HG03095 (cell line): ENCODE data around the gene MED13L.
"Not testable (repeated sequence)": the region's sequence is repeated elsewhere in the genome, so short reads cannot be mapped to it uniquely, and the experiment has no call there.

ENCODE experiments used
- ATAC-seq: cut with Tn5 transposase; IDR thresholded peaks from one replicate; pipeline ENCODE4 v1.9.1; 2021; ENCODE audit warnings: moderate library complexity; ENCODE audit not compliant: unreplicated experiment

The MED13L gene

DNA sequence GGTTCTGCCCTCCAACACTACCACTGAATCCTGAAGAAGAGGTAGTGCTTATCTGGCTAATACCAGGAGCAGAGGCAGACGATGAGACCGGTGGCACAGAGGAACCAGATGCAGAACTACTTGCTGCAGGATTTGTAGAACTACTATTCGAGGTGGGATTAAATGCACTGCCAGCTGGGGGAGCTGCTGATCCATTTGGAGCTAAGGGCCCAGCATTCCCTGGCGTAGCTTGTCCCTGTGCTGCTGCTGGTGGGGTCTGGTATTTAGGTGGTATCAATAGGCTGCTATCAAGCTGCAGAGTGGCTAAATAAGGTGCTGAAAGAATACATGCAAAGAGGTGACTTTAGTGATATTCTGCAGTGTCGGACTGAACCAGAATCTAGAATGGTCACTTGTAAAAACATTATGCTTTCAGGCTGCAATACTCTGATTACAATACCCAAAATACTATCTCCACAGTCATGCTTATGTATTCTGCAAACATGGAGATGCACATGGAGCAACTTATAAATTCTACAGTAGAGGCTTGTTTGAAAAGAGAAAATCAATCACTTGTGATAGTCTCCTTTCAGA, 294.2 kb downstream of the MED13L start:
- no peak for ATAC-seq

DNA sequence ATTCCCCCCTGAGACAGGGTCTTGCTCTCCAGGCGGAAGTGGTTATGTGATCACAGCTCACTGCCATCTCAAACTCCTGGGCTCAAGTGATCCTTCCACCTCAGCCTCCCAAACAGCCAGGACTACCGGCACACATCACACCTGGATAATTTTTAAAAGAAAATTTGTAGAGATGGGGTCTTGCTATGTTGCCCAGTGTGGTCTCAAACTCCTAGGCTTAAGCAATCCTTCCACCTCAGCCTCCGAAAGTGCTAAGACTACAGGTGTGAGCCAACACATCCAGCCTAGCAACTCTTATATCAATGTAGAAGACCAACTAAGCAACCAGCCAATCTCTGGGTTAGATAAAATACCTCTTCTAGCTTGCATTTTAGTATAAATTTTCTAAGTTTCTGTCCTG, 297.2 kb downstream of the MED13L start:
- ATAC-seq: no peak

DNA sequence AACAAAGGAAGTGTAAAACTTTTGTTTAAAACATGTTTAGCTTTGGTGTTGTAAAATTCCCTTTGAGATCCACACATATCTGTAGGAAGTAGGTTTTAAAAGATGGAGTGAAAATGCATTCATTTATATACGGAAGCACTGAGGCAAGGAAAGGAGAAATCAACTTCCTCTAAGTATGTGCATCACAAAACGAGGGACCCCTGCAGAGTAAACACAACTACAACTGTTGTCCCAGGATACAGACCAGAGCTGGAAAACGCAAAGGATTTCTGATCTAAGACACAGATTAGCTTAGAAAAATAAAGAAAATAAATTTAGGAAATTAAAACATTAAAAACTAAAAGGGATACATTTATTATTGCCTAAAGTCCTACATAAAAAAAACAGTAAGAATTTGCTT, 297.6 kb downstream of the MED13L start:
- no peak for ATAC-seq

DNA sequence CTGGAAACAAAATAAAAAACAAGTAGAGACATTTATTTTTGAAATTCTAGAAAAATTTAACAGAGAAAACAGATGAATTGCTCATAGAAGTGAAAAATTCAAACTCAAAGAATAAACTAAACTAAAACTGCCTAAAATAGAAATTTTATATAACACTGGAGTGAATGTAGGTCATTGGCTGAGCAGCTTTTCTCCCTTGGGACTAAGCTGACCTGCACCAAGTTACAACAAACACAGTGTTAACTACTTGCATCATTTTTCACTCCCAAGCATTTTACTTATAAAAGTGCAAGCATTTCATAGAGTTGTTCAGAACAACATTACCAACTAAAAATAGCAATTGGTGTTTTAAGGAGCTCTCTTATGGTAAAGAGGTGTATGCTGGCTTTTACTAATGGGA, 298.1 kb downstream of the MED13L start:
- ATAC-seq: no peak

DNA sequence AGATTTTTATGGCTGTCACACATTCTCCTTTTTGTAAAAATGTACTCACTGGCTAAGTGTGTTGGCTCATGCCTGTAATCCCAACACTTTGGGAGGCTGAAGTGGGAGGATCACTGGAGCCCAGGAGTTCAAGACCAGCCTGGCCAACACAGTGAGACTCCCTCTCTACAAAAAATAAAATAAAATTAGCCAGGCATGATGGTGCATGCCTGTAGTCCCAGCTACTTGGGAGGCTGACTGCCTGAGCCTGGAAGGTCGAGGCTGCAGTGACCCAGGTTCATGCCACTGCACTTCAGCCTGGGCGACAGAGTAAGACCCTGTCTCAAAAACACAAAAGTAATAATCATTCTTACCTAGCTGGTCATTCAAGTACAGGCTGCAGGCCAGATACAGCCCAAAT, 300.7 kb downstream of the MED13L start:
- ATAC-seq: not testable (repeated sequence)

DNA sequence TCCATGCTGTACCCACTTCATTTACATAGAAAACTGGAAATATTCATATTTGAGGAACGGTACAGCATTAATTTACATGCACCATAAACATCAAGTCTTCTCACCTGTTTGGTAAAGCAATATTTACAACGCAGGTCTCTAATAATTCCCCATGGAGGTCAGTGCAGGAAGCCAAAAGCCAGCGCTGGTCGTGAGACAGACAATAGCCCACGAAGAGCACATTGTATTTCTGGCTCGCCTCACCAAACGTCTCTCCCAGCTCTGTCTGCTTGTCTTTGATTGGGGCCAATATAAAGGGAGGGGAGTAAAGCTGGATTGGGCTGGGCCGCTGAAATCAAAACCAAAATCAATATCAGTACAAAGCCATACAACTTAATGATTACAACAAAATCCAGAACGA, 302.1 kb downstream of the MED13L start:
- no peak for ATAC-seq

DNA sequence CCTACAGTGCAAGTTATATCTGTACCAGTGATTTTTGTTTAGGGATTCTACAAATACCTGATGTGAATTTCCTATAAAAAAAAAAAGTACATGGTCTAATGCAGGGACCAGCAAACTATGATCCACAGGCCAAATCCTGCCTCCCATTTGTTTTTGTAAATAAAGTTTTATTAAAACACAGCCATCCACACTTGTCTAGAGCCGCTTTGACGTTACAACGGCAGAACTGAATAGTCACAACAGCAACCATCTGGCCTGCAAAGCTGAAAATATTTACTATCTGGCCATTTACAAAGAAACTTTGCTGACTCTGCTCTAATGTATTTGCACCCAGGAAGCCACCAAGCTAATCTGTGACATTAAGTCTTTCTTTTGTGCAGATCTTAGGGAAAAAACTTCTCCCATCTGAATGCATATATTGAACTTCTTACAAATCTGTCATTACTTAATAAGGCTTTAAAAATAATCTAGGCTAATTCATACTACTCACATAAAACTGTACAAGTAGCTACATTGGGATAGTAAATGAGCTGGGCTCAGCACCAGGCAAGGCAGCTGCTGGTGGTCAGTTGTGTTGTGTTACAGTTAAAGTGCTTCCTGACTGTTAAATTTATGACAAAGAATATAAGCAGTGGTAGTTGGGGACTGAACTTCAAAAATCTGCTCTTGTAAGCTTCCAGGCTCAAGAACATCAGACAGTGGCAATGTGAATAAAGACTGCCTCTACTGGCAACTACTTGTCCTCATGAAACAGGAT, 303.3 kb downstream of the MED13L start:
- ATAC-seq: no peak

DNA sequence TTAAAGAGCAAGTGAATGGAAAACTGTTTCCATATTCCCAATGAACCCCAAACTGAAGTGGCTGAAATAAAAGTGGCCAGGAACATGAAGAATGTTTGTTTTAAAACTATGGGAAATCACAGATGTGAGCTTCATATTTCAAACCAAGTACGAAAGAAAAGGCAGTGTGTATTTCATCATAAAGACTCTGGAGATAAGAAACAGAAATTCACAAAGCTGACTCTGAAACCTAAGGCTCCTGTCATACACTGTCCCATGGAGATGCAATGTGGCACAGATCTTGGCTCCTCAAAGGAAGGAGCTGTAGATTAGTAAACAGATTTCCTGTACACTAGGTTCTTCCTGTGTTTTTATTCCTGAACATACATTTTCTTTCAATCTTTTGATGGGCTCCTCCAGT, 304.4 kb downstream of the MED13L start:
- ATAC-seq: no peak

DNA sequence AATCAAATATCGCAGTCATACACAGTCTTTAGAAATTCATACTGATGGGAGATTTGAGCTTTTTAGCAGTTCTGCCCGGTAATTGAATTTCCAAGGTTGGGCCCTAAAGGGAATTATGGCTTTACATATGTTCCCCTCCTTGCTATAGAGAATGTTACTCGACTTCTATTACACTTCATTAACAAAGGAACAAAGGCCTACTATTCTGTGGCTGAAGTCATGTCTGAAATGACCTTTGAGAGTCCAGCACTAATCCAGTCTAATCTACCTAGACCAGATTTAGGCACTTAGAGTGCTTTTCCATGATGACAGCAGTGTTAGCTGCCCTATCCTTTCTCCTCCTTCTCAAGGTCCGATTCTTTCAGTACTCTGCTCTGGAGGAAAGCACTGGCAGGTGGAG, 305.3 kb downstream of the MED13L start:
- ATAC-seq: no peak

DNA sequence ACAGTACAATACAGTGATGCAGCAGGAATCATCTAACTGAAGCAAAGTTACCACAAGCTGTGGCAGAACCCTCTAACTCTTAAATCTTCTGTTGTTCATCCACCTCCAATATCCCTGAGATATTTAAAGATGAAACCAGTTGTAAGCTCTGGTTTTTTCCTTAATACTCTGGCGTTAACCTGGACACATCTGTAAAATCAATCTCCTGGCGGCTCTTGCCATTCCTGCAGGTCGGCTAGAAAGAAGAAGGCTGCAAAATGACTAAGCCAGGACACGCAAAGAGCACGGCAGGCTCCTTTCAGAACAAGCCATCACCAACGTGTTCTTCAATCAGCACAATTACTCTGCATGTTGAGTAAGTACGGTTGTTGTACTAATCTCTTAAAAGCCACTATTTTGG, 309.3 kb downstream of the MED13L start:
- no peak for ATAC-seq

DNA sequence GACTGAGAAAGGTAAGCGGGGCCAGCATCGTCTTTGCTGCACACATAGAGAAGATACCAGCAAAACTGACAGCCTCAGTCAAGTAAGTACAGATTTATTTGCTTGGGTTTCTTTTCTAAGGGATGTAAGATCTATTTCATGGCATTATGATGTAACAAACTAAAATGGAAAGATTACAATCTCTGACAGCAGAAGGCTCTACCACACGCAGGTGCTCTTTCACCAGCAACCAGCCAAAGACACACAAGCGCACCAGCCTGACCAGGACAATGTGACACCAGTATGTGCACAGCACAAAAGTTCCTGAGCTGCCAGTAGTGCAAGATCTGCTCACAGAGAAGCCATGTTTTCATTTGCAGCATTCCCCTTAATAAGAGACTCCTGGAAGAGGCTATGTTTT, 311.1 kb downstream of the MED13L start:
- ATAC-seq: no peak

DNA sequence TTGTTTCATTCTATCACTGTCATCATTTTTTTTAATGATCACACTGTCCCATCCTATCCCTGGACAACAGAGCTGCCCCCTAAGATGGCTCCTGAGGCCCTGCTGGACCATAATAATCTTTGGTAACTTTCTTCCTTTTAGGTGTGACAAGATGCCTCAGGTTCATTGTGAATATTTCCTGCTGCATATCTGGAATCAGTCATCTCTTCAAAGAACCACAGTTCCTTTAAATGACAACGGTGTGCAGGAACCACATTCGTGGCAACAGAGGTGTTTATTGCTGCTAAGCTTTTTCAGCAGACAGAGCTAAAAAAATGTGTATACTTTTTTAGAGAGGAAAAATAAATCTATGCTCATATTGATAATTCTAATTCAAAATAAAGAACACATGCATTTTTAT, 312.9 kb downstream of the MED13L start:
- no peak for ATAC-seq

DNA sequence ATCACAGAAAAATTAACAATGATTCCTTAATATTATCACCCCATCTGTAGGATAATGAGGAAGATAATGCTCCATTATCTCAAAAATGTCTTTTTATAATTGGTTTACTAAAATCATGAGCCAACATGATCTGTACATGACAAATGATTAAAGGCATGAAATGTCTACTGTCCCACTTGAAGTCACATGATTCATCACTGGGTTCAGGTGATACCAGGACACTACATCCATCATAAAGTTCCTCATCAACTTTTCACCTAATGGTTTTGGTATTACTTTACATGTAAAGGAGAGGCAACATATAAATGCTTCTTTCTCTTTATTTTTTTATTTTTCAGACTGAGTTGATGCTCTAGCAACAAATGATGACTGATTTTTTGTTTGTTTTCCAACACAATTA, 313.3 kb downstream of the MED13L start:
- no peak for ATAC-seq

DNA sequence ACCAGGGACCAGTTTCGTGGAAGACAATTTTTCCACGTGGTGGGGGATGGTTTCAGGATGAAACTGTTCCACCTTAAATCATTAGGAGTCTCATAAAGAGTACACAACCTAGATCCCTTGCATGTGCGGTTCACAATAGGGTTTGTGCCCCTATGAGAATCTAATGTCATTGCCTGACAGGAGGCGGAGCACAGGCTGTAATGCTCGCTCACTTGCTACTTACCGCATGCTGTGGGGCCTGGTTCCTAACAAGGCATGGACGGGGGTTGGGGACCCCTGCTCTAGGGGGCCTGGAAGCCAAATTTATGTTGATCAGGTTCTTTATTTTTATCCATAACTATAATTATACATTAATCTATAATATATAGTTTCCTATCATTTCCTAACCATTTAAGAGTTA, 315.3 kb downstream of the MED13L start:
- no peak for ATAC-seq

DNA sequence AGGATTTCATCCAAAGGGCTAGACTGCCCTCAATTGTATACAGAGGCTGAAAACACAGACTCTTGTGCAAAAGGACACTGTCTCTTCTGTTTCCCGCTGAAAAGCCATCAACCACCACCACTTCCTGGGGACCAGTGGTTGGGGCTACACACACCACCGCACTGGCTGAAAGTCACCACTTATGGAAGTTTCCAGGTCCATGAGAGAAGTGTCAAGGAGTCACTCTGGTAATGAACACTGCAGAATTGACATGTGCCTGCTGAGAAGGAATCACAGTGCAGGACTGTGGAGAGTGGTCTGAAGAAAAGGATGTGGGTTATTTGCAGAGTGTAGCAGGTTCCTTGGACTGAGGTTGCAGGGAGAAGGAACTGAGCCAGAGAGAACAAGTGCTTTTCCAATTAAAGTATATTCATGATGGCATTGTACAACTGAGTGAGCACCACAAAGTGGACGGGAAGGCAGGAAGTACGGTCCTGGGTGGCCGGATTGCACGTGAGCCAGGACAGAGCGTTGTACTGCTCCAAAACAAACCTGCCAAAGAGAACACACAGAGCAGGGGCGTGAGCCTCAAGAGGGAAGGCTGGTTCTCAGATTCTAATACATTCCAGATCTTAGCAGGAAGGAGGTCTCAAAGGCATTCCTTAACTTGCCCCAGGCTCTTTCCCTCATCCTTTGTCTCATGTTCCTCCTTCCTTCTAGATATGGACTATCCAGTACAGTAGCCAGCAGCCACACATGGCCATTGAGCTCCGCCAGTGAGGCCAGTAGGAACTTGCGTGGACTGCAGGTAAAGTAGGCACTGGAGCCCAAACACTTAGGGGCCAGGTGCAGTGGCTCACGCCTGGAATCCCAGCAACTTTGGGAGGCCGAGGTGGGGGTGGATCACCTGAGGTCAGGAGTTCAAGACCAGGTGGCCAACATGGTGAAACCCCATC, 316.4 kb downstream of the MED13L start:
- ATAC-seq: no peak

DNA sequence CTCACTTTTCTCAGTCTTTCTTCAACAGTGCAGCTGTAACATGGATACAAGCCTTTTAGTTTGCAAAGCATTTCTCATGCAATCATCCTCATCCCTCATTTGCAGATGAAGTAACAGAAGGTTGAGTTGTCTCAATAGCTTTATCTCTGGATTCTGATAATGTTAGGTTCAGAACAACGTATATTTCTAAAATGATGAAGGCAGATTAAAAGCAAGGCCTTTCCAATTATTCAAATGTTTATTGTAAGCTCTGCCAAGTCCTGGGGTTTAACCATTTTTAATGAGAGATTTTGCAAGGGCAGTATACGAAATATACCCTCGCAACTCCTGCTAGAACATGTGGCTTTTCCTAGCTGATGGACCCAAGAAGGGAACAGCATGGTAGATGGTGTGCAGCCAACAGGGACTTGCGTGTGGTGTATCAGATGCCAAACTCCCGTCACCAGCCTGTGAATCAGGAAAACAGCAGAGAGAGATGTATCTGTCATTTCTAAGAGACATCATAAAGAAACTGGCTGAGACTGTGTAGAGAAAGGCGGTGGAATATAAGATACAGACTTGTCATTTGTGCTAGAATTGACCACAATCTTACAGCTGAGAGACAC, 319.7 kb downstream of the MED13L start:
- no peak for ATAC-seq

DNA sequence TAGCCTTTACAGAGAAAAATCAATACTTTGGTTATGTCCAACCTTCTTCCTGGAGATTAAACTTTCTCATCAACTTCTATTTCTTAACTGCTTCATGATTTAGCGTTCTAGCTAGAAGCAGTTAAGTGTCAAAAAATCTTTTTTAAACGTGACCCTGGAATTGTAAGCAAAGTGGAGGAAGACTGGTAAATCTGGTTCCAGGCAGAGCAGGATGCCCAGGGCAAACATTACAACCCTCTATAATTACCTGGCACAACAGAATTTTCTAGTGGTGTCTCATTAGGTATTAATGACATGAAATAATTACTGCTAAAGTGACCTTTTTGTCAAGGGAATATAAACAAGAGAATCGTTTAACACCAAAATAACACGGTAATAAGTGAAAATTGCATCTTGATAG, 320.8 kb downstream of the MED13L start:
- no peak for ATAC-seq

DNA sequence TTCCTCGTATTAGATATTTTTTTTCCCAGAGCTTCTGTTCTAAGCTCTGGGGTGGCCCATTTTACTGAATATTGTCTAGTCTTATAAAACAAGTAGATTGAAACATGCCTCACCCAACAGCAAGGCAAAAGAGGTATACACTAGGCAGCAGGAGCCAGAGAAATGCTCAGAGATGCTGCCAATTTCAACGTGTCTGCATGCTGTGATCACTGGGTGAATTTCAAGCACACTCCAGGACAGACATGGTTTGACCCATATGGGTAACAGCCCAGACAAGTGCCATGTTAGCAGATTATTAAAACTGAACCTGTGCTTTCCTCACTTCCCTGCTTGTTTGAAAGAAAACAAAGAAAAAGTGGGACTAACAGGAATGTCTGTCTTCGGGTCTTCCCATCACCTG, 321.3 kb downstream of the MED13L start:
- ATAC-seq: no peak

DNA sequence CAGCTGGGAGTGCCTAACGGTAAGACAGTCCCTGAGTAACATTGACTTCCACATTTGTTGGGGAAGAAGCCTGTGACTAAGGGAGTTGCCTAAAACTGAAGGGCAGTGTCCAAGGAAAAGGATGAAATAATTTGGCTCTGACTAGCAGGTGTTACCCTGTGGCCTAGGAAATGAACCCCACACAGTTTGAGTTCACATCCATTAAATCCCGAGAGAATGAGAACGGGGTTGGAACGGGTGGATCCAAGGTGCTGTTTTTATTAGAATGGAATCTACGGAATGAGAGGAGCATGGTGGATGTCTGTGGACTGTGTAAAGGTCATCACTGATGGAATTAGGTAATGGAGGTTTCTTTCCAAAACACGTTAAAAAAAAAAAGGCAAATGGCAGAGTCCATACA, 324.0 kb downstream of the MED13L start:
- no peak for ATAC-seq

DNA sequence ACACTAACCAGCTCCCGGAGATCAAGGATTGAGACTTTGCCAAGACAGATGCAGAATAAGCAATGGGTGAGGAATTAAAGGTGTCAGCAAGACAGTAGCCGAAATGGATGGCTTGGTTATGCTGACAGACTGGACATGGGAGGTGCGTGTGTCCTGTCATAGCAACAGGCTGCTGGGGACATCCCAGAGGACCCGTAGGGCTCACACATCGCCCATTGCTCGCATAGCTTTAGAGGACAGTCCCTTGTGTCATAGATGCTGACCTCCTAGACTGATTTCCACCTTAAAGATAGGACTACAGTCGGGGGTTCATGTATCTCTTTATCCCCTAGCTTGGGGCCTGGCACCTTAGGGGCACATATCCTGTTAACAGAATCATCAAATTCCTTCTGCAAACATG, 324.5 kb downstream of the MED13L start:
- no peak for ATAC-seq

DNA sequence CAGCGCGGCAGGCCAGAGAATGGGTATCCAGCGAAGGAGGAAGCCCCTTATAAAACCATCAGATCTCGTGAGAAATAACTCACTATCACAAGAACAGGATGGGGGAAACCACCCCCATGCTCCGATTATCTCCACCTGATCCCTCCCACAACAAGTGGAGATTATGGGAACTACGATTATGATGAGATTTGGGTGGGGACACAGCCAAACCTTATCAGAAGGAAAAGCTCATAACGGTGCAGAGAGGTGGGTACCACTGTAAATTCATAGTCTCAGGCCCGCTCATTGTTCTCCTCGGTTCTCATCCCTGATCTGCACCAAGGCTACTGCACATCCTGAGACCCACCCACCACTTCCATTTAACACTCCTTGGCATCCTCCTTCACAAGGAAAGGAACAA, 326.5 kb downstream of the MED13L start:
- ATAC-seq: no peak

DNA sequence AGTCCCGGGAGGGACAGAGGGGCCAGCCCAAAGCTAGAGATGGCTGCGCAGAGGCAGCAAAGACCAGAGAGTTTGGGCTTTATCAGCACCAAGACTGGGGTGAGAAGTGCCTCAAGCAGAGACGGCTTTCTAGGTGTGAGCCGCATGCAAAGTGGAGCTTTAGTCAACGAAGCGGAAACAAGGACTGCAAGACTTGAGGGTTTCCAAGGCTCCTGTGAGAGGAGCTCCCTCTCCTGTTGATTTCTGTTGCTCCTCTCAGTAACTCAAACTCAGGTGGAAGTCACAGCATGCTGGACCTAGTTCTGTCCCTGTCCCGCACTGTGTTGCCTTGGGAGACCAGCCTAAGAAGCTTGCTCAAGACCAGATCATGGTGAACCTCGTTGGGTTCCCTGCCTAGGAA, 327.8 kb downstream of the MED13L start:
- ATAC-seq: no peak
